HG03432 (cell line): Measurements from ENCODE around the gene MAML2.
A peak's percentile ranks its signal among the peaks of the same experiment; 100 is the strongest.
"Not testable (repeated sequence)": the region's sequence is repeated elsewhere in the genome, so short reads cannot be mapped to it uniquely, and the experiment has no call there.

ENCODE experiments used
- ATAC-seq: cut with Tn5 transposase; IDR thresholded peaks from one replicate; pipeline ENCODE4 v1.9.1; 2021; ENCODE audit warnings: mild to moderate bottlenecking, moderate library complexity; ENCODE audit not compliant: unreplicated experiment

Gene MAML2

DNA sequence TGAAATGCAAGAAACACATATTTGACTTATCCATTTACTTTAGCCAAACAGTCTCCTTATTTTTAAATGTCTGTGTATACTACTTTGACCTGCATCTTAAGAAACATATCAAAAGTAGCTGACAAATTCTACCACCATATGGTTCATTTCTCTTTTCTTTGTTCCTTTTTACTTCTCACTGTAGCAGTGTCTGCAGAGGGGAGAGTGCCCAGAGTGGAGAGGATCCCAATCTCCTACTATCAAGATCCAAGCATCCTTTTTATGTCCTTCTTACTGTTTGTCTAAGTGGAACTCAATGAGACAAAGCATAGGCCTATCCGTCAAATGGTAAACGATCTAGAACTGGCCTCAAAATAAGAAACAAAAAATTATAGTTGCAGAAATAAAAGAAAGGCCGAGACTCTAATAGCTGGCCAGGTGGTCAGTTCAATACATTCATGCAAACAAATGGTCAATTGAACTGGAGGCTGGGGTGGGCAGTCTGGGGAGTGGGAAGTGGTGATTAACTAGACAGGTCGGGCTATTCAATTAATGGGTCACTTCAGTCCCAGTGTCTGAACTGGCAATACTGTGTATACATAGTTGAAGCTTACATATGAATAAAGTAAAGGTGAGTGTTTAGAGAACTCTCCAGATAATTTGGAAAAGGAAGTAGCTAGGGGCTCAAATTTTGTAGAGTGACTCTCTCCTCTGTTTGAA, 149.1 kb downstream of the MAML2 start:
- ATAC-seq: no peak

DNA sequence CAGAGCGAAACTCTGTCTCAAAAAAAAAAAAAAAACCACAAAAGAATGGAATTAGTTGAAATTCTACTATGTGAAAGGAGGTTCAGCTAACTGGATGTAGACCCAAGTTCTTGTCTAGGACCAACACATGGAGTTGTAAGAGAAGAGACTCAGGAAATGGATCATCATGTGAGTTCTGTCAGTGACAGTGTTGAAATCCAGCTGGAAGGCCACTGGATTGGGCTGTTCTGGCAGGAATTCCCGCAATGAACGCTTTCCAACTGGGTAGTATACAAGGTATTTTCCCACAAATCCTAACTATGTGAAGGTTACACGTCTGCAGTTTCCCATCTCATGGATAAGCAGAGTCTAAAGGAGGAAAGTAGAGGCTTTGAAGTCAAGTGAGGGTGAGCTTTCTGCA, 151.2 kb downstream of the MAML2 start:
- ATAC-seq: no peak

DNA sequence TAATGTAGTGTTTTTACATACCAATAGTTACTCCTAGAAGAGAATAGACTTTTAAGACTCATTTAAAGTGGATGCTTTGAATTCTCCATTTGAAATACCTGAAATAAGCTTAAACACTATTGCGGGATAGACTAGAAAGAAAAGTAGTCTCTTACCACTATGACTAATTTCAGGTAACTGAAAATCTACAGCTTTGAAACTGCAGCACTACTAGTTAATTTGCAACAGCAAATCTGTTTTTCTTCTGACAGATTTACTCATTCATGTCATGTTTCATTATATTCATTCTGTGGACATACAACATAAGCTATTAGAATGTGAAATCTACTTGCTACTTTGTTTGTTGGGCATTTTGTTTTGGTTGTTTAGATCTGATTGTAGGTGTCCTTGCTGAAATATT, 153.6 kb downstream of the MAML2 start:
- peak; percentile 48 for ATAC-seq

DNA sequence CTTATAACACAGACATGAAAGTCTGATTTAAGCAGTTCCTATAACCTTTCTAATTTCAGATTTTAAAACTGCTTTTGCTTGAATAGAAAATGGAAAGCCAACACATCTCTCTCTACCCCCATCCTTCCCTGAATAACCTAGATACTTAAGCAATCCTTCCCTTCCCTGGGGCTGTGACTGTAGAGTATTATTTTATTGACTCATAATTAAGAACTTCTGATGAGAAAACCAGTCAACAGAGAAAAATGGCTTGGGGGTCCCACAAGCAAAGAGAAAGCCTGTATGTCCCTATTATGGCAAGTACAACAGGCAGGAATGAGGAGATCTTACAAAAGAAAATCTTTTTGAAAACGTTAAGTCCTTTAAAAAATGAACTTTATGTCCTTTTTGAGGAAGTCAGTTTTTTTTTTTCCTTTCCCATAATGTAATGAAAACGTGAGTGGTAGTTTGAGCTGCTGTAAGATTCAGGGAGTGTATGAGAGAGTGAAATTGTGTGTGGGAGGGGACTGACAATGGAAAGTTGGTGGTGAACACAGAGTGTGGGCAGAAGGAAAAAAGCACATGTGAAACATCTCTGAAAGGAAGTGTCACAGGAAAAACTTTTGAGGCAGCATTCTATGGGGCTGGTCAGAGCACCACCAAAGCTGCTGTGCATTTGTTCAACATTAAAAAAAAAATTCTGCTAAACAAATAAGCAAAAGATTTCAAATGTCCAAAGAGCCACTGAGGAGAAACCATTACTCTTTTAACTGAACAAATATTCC, 154.6 kb downstream of the MAML2 start:
- ATAC-seq: peak; percentile 62

DNA sequence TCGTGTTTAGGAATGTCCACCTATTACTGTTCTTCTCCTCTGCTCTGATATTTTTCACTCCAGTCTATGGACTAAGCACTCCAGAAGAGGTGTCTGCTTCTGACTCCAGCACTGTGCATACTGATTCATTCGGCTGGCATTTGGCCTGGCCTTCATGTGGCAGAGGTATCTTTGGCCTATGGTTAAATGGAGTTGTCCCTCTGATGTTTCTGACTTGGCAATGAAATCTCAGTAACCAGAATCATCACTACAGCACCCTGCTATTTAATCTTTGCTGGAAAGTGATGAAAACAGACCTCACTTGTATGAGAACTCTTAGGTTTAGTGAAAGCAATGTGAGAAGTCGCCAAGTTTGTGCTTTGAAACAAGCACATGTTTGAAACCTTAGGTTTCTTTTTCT, 155.2 kb downstream of the MAML2 start:
- ATAC-seq: no peak

DNA sequence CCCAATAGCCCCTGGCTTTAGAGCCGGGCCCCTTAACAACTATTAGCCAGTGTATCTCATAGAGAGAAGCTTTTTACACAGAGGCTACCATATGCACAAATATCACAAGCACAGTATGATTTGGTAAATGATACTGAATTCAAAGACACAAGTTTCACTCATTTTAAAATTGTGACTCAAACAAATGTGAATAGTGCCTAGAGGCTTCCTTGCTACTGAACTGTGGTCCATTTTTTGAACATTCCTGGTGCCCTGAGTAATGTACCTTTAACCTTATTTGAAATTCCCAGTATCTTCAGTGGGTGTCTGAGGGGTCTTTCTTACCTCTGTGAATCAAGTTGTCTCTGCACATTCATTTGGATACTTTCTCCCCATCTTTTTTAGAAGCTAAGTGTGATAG, 156.2 kb downstream of the MAML2 start:
- ATAC-seq: no peak

DNA sequence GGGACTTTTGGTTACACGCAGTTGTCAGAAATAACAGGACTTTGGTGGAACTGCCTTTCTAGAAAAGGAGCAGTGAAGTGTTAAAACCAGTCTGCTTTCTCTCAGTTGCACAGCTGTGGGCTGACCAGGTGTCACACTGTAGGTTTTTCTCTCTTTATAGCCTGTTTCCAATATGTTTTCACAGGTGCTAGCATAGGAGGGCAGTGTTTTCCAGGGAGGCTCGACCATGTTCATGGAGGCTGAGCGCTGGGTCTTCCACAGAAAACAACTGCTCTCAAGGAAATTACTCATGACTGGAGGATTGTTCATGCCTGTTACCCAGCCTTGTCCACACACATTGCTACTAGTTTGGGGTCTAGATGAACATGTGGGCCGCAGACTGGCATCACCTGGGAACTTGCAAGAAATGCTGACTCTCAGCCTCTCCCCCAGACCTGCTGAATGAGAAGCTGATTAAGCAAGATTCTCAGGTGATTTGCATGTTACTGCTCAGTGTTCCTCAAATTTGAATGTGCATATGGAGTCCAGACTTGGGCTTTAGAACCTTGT, 157.7 kb downstream of the MAML2 start:
- peak; percentile 75 for ATAC-seq

DNA sequence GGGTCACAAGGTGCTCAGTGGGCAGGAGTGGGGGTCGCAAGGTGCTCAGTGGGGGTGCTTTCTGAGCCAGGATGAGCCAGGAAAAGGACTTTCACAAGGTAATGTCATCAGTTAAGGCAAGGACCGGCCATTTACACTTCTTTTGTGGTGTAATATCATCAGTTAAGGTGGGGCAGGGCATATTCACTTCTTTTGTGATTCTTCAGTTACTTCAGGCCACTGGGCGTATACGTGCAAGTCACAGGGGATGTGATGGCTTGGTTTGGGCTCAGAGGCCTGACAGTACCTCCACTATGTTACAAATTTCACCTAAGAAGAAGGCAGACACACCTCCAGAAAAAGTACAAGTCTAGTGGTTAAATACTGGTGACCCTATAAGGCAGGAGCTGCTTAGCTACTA, 162.1 kb downstream of the MAML2 start:
- ATAC-seq: not testable (repeated sequence)

DNA sequence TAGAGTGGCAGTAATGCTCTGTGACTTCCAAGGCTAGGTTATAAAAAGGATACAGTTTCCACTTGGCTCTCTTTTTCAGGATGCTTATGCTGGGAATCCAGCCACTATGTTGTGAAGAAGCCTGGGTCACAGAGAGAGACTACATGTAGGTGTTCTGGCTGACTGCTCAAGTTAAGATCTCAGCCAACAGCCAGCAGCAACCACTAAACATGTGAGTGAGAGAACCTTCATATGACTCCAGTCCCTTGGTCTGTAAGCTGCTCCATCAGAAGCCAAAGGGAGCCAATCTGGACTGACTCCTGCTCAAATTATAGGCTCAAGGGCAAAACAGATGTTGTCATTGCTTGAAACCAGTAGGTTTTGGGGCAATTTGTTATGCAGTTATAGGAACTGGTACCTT, 162.7 kb downstream of the MAML2 start:
- ATAC-seq: no peak

DNA sequence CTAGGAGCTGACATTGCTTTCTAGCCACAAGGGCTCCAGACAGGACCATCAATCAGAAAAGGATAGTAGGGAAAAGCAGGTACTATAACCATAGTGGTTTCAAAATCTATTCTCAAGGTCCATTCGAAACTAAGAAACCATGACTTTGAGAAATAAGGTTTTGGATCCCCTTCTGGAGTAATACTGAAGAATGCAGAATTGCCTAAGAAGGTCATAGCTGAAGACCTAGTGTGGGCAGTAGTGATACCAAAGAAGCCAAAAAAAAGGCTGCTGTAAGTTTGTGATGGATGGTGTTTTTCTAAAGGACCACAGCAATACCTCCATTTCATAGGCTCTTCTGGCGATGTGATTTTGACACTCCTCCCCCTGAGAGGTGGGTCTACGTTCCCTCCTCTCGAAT, 163.1 kb downstream of the MAML2 start:
- ATAC-seq: peak; percentile 57

DNA sequence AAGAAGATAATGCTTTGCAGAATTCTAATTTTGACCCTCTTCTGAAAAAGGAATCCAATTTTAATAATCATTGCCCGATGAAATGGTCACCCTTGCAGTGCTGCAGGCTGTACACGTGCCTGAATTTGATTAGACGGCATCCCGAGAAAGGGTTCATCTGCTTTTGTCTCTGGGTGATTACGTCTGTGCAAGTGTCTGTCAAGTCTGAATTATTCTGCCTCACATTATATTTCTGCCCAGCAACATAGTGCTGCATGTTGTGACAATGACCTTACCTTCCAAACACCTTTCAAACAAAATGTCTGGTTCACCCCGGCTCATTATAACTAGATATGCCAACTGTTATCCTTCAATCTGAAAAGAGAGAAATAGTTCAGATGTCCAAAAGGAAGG, 164.1 kb downstream of the MAML2 start:
- no peak for ATAC-seq

DNA sequence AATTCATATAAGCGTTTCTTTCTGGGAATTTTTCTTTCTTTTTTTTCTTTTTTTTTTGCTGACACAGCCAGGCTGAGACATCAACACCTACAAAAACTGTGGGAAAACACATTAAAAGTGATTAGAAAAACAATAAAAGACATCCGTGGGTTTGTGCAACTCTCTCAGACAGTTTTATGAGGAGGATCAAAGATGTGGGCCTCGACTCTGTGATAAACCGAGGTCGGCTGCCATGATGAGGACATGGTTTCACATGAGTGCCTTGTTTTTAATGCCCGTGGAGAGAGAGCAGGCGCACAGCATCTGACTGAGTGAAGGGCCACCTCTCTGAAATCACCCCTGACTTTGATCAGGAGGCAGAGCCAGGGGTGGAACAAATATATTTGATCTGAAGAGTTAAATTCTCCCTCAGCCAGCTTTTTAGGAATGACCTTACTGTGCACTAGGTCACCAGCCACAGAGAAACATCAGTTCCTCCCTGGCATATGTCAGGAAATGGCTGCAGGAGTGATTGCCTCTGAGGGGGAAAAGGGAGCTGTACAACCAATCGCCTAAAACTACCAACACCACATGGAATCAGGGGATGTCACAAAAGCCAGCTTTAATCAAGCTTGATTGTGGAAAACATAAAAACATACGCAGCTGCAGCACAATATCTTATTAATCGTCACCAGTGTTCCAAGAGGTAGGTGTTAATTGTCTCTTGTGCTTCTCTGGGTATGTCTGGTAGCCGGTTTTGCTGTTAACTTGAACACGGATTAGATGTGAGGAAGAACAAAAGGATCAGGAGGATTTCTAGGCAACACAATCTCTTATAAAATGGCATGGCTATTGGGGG, 164.7 kb downstream of the MAML2 start:
- no peak for ATAC-seq

DNA sequence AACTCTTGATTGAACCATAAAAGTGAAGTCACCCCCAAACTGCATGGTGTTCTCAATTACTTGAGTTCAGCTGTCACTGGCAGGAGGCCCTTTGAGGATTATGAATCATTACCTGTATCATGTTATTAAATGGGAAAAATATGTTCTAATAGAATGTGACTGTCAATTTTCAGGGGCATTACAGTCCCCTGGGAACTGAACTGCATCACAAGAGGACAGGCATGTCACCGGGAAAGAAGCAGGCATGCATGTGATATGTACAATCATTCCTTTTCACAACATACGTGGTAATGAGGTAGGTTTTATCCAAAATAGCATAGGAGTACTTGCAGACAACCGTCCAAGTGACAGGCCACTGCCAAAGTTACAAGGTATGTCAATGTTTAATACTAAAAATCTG, 165.8 kb downstream of the MAML2 start:
- no peak for ATAC-seq

DNA sequence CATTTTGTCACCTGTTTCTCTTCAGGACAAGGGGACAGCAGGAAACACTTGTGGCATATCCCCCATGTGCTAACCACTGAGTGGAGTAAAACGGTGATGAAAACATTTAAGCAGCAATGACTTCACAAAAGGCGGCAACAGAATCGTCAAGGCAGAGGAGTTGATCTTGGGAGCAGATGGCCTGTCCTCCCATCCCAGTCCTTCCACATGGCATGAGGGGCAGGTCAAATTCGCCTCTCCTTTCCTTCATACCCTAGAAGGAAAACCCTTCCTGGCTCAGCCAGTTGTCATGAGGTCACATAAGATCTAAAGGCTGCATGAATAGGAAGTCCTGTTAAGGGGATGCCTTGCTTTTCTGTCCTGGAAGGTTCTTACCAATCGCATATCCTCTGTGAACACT, 169.1 kb downstream of the MAML2 start:
- no peak for ATAC-seq

DNA sequence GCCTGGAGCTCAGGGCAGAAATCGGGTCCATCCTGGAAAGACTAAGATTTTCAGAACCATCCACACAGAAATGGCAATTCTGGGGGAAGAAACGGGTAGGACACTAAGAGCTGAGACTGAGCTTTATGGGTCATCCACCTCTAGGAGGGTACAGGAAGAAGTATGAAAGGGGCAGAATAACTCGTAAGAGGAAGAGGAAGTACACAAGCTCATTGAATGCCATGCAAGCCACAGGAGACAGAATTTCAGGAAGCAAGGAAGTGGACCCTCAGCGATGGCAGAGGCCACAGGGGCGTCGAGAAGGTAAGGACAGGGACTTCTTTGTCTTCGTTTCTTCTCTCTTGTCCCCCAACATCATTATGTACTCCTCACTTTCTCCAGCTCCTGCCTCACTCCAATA, 169.6 kb downstream of the MAML2 start:
- ATAC-seq: no peak

DNA sequence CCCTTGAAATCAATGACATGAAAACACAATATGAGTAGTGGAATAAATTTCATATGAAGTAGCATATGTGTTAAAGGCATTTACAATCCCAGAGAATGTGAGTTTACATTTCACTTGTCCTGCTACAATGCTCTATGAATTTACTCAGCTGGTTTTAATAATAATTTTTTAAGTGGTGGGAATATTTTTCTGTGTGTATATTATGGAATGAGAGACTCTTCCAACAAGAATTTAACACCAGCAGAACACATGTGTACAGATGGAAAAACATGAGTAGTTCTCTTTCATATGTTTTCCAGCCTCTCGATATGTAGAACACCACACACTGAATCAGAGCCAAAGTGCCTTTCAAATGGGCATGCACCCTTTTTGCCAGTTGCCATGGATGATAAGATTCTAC, 170.4 kb downstream of the MAML2 start:
- no peak for ATAC-seq

DNA sequence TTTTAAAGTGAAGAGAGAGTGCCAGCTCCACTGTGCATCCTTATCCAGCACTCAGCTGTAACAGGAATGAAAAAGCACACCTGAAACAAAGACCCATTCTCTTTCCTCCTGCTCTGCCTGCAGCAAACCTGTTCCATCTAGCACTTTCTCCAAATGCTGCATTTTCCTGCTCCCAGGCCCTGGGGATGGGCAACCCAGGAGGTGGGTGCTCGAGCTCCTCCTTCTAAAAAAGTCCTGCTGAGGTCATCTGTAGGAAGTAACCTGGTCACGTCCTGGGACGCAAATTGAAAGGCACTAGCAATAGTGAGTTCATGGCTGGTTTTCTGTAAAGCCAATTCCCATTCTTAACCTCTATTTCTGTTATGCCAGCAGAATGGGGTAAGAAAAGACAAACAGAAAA, 173.7 kb downstream of the MAML2 start:
- ATAC-seq: no peak

DNA sequence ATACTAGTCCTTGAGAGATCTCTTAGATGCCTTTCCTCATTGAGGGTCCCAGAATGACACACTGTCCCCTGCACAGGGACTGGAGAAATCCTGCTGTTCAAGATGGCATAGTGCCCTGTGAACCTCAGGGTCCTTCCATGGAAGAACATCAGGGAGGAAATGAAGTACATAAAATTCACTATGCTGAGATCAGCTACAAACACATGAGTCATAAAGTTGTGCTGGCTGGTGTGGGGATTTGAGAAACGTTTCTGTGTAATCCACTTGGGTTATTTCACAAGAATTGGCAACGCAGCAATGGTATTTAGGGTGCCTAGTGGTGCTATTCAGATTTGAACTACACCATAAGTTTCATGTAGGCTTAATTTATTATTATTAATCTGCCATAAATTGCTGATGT, 174.4 kb downstream of the MAML2 start:
- no peak for ATAC-seq

DNA sequence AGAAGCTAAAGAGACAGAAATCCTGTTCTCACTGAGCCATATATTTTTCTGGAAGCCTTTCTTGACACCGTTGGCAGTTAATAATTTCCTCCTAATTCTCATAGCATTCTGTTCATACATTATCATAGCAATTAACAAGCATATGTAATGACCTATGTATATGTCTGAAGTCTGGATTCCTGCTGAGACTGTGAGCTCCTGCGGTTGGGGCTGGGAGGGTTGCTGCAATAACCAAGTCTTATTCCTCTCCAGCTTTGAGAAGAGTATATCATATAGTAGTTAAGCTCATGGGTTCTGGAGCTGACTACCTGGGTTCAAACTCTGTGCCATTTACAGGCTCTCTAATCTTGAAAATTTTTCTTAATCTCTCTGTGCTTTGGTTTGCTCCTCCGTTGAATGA, 175.2 kb downstream of the MAML2 start:
- ATAC-seq: no peak

DNA sequence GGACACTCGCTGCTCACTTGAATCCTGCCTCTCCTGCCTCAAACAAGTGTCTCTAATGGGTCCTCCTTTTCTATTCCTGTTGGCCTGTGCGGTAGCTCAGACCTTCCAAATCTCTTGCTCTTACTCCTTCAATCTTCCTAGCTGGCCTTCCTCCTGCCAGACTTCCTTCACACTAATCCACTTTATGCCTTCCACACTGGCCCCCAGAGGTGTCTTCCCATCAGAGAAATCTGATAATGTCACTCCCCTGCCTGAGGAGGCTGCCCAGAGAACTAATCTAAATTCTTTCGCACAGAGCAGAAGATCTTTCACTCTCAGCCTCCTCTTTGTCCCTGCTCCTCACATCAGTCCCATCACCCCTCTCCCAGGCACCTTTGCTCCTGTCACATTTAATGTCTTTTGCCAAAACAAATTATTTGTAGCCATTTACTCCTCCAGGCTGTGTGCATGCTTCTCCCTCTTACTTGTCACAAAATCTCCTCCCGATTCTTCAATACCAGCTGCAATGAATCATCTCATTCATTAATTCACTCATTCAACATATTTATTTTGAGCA, 175.7 kb downstream of the MAML2 start:
- ATAC-seq: no peak

DNA sequence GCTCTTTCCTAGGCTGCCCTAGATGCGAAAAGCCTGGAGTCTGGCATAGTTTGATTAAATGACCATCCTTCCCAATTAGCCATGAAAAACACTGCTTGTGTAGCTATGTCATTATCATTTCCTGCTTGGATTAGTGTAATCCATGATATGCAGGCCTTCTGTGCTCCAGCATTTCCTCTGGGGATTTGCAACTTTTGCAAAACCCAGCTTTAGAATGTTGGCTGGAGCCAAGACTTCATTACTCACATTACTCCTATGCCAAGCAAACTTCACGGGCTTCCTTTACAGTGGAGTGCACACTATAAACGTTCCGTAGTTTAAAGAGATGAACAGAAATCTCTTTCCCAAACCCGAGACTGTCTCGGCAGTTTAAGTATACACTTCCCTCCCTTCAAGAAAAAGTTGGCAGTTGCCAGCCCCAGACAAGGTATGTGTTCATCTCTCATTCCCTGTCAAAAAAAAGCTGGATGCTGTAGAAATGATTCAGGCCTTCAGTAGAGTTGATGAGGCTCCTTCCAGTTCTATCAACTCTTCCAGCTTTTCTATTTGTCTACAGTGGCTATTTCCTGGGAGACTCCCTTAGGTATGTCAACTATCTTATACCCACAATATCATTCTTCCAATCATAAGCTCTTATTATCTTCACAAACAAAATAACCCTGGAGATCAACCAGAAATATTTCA, 180.0 kb downstream of the MAML2 start:
- no peak for ATAC-seq
